H1 (cell line): ENCODE measurements around the gene FSCN2. TPM values are rescaled to one million over a fixed set of nuclear protein-coding genes. Genes with fewer than 3 reads are reported as not detected.

Source experiments
- CHD1 ChIP-seq: IDR thresholded peaks from 2 replicates; pipeline ENCODE4 v1.6.1; 2012; ENCODE audit warnings: low read depth, low read length, improper control_type of control experiment
- CHD2 ChIP-seq: IDR thresholded peaks from 2 replicates; pipeline ENCODE4 v1.6.1; 2012; ENCODE audit warnings: low read length, improper control_type of control experiment
- CTBP2 ChIP-seq: IDR thresholded peaks from 2 replicates; pipeline ENCODE4 v1.7.0; 2011; ENCODE audit warnings: borderline replicate concordance, mild to moderate bottlenecking, moderate library complexity, mixed read lengths, low read length; ENCODE audit not compliant: insufficient read depth, insufficient read length
- EZH2 ChIP-seq: fragments of 200-600 bp; sonication (generic); IDR thresholded peaks from 2 replicates; pipeline ENCODE4 v1.7.1; 2012; ENCODE audit warnings: low read depth, mild to moderate bottlenecking, moderate library complexity, low read length, inconsistent platforms; ENCODE audit not compliant: severe bottlenecking
- GTF2F1 ChIP-seq: IDR thresholded peaks from 2 replicates; pipeline ENCODE4 v1.6.1; 2012; ENCODE audit warnings: low read depth, low read length, improper control_type of control experiment, borderline replicate concordance
- HDAC6 ChIP-seq: IDR thresholded peaks from one replicate; pipeline ENCODE4 v1.7.1; 2012; ENCODE audit warnings: low read depth, mild to moderate bottlenecking, inconsistent platforms, low read length, moderate library complexity
- KDM4A ChIP-seq: IDR thresholded peaks from one replicate; pipeline ENCODE4 v1.7.1; 2012; ENCODE audit warnings: low read depth, mild to moderate bottlenecking, moderate library complexity, low read length, inconsistent platforms; ENCODE audit not compliant: severe bottlenecking
- KDM5A ChIP-seq: fragments of 200-600 bp; IDR thresholded peaks from 2 replicates; pipeline ENCODE4 v1.7.1; 2012; ENCODE audit warnings: mild to moderate bottlenecking, low read length, inconsistent platforms, mixed read lengths
- MAFK ChIP-seq: IDR thresholded peaks from 2 replicates; pipeline ENCODE4 v1.6.1; 2012; ENCODE audit warnings: low read depth, mild to moderate bottlenecking, improper control_type of control experiment, low read length
- MAX ChIP-seq: IDR thresholded peaks from 2 replicates; pipeline ENCODE4 v1.6.1; 2012; ENCODE audit warnings: inconsistent platforms
- NANOG ChIP-seq: IDR thresholded peaks from 2 replicates; pipeline ENCODE4 v1.6.1; 2011; ENCODE audit warnings: low read length, low read depth, mild to moderate bottlenecking, inconsistent platforms; ENCODE audit not compliant: insufficient read depth, poor library complexity, severe bottlenecking
- NRF1 ChIP-seq: IDR thresholded peaks from 2 replicates; pipeline ENCODE4 v1.6.1; 2011; ENCODE audit warnings: mild to moderate bottlenecking, low read depth, low read length, improper control_type of control experiment
- POLR2A ChIP-seq, 2 experiments: IDR thresholded peaks; 1 replicate in 1 of 2; 2 replicates in 1 of 2; pipeline ENCODE4 v1.6.1; 2011; ENCODE audit warnings: low read depth in 2 of 2, low read length in 2 of 2, mild to moderate bottlenecking in 2 of 2; ENCODE audit errors: control extremely low read depth in 1 of 2
- POU5F1 ChIP-seq: IDR thresholded peaks from 2 replicates; pipeline ENCODE4 v1.6.1; 2011; ENCODE audit warnings: low read depth, mild to moderate bottlenecking, low read length, moderate library complexity
- SIN3A ChIP-seq, 2 experiments: IDR thresholded peaks in 1 of 2; conservative IDR thresholded peaks in 1 of 2; 2 replicates each; pipeline ENCODE4 v1.6.1; 2011 to 2012; ENCODE audit warnings: low read length in 2 of 2, improper control_type of control experiment in 1 of 2, low read depth in 1 of 2, mild to moderate bottlenecking in 1 of 2
- SP2 ChIP-seq: IDR thresholded peaks from 2 replicates; pipeline ENCODE4 v1.6.1; 2012; ENCODE audit warnings: mild to moderate bottlenecking, low read length, inconsistent platforms
- YY1 ChIP-seq: IDR thresholded peaks from 2 replicates; pipeline ENCODE4 v1.6.1; 2011; ENCODE audit warnings: low read depth, mild to moderate bottlenecking, low read length
- polyA plus RNA-seq, 7 experiments: library from polyadenylated mRNA; depleted of rRNA in 3 of 7; stranded (reverse) in 5 of 7; unstranded in 2 of 7; fragments of >200 nt in 5 of 7; fragments of 200-250 nt in 2 of 7; gene quantifications; 1 replicate in 5 of 7; 2 replicates in 1 of 7; 4 replicates in 1 of 7; pipeline versions ENCODE4 v1.2.1 to v1.2.3, GENCODE V29; 2011 to 2013; ENCODE audit warnings: missing spikeins in 2 of 7, mixed read lengths in 2 of 7
- total RNA-seq: library from RNA; stranded (reverse); fragmentation: NEBNext Ultra II Directional; extraction: Animal tissue kit (Norgen Biotek cat#: 25700); gene quantifications from 2 replicates; pipeline ENCODE4 v1.2.1, GENCODE V29; 2021

Gene FSCN2
- total and polyA plus RNA-seq, 2 of the 8 experiments (the other 6 are each of a cell fraction or from before 2014, with no cell fraction given): 0.18 to 0.30 TPM

GRCh38 chr17:81509207-81509971, 18.8 kb upstream of the FSCN2 start (continued):
- no peak for TF ChIP-seq KDM5A
- TF ChIP-seq NANOG: no peak
- no peak for TF ChIP-seq MAX
- no peak for TF ChIP-seq KDM4A
- no peak for TF ChIP-seq SIN3A (conservative IDR thresholded peaks at IDR 0.05 in 1 of 2, IDR thresholded peaks at IDR 0.05 in 1 of 2; ENCODE audit: low read depth in 1 of 2, low read length in 2 of 2)
- TF ChIP-seq EZH2: no peak
- TF ChIP-seq CTBP2: no peak
- no peak; the same call in 1 of the 2 replicates for TF ChIP-seq NRF1
- TF ChIP-seq HDAC6: no peak
- TF ChIP-seq CHD1: no peak; the same call in 1 of the 2 replicates
- no peak for TF ChIP-seq POU5F1
- TF ChIP-seq GTF2F1: no peak
- no peak for TF ChIP-seq YY1
- TF ChIP-seq SP2: no peak
- TF ChIP-seq CHD2: no peak
- peak; percentile 89 to 90 for TF ChIP-seq POLR2A (IDR thresholded peaks at IDR 0.05; ENCODE audit: control extremely low read depth in 1 of 2, low read depth in 2 of 2, low read length in 2 of 2)
- TF ChIP-seq MAFK: no peak
- TF ChIP-seq, all 59 proteins: peak for 10
